GM18519 (cell line): ENCODE measurements around the gene CETN3.
"Not testable (repeated sequence)": the region's sequence is repeated elsewhere in the genome, so short reads cannot be mapped to it uniquely, and the experiment has no call there.

Experiments used
- ATAC-seq: cut with Tn5 transposase; IDR thresholded peaks from one replicate; pipeline ENCODE4 v1.9.1; 2021; ENCODE audit warnings: mild to moderate bottlenecking, moderate library complexity; ENCODE audit not compliant: unreplicated experiment, low FRiP score

The CETN3 gene

GRCh38 chr5:90384389-90384788 lies 25.2 kb downstream of the CETN3 start:
- ATAC-seq: no peak

GRCh38 chr5:90383903-90384302 lies 25.7 kb downstream of the CETN3 start:
- no peak for ATAC-seq

GRCh38 chr5:90381213-90381929 lies 28.2 kb downstream of the CETN3 start:
- ATAC-seq: no peak

- no peak for ATAC-seq
These were observed 29.9 kb downstream of the CETN3 start for GRCh38 chr5:90379652-90380051.

- ATAC-seq: no peak
These were observed 30.8 kb downstream of the CETN3 start for GRCh38 chr5:90378752-90379151.

GRCh38 chr5:90371269-90371668 lies 38.3 kb downstream of the CETN3 start:
- not testable (repeated sequence) for ATAC-seq

GRCh38 chr5:90368454-90369246 lies 40.9 kb downstream of the CETN3 start:
- ATAC-seq: peak; percentile 71

GRCh38 chr5:90367879-90368278 lies 41.7 kb downstream of the CETN3 start:
- no peak for ATAC-seq

- ATAC-seq: no peak
These were observed 42.6 kb downstream of the CETN3 start for GRCh38 chr5:90366948-90367347.

- no peak for ATAC-seq
These were observed 44.2 kb downstream of the CETN3 start for GRCh38 chr5:90365328-90365727.

- no peak for ATAC-seq
These were observed 50.3 kb downstream of the CETN3 start for GRCh38 chr5:90359073-90359920.

GRCh38 chr5:90356622-90357021 lies 52.9 kb downstream of the CETN3 start:
- ATAC-seq: no peak

GRCh38 chr5:90356176-90356575 lies 53.4 kb downstream of the CETN3 start:
- no peak for ATAC-seq

GRCh38 chr5:90355635-90356034 lies 53.9 kb downstream of the CETN3 start:
- ATAC-seq: no peak

- ATAC-seq: no peak
These were observed 56.3 kb downstream of the CETN3 start for GRCh38 chr5:90353254-90353653.

- no peak for ATAC-seq
These were observed 58.5 kb downstream of the CETN3 start for GRCh38 chr5:90351101-90351500.

- peak; percentile 42 for ATAC-seq
These were observed 62.1 kb downstream of the CETN3 start for GRCh38 chr5:90347462-90347861.

GRCh38 chr5:90345684-90346083 lies 63.9 kb downstream of the CETN3 start:
- ATAC-seq: no peak

- no peak for ATAC-seq
These were observed 64.9 kb downstream of the CETN3 start for GRCh38 chr5:90344689-90345088.

- not testable (repeated sequence) for ATAC-seq
These were observed 65.8 kb downstream of the CETN3 start for GRCh38 chr5:90343731-90344130.

- no peak for ATAC-seq
These were observed 67.0 kb downstream of the CETN3 start for GRCh38 chr5:90342576-90342975.
